GM18907 (cell line): ENCODE measurements around the gene CIB4.
"Not testable (repeated sequence)": the region's sequence is repeated elsewhere in the genome, so short reads cannot be mapped to it uniquely, and the experiment has no call there.

Experiments
- ATAC-seq: cut with Tn5 transposase; IDR thresholded peaks from one replicate; pipeline ENCODE4 v1.9.1; 2021; ENCODE audit warnings: mild to moderate bottlenecking, moderate library complexity; ENCODE audit not compliant: unreplicated experiment

CIB4 gene

DNA sequence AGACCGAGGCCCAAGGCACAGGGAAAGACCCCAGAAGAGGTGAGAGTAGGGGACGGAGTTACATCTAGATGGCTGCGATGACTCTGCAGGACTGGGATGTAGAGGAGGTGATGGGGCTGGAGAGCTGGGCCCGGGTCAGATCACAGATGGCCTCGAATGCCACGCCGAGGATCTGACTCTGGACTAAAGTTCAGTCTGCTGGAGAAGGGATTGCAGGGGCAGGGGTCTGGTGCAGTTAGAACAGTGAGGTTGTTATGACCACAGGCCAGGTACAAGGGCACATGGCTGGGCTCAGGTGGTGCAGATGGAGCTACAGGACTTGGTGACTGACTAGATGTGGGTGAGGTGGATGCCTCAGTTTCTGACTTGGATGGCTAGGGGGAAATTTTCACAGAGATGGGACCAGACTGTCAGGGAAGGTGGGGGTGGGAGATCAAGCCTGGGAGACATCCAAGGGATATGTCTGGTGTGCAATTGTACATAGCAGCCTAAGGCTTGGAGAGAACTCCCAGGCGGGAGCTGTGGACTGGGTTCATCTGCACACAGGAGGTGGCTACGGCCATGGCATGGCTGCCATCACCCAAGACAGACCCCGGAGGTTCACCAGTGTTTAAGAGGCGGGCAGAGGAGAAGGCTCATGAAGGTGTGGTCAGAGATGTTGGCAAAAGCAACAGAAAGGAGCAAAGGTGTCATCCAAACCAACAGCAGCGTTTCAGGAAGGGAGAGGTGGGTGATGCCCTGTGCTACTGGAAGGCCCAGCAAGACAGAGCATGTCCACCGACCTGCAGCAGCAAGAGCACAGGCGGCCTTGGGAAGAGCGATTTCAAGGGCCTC lies 66.9 kb downstream of the CIB4 start:
- no peak for ATAC-seq

DNA sequence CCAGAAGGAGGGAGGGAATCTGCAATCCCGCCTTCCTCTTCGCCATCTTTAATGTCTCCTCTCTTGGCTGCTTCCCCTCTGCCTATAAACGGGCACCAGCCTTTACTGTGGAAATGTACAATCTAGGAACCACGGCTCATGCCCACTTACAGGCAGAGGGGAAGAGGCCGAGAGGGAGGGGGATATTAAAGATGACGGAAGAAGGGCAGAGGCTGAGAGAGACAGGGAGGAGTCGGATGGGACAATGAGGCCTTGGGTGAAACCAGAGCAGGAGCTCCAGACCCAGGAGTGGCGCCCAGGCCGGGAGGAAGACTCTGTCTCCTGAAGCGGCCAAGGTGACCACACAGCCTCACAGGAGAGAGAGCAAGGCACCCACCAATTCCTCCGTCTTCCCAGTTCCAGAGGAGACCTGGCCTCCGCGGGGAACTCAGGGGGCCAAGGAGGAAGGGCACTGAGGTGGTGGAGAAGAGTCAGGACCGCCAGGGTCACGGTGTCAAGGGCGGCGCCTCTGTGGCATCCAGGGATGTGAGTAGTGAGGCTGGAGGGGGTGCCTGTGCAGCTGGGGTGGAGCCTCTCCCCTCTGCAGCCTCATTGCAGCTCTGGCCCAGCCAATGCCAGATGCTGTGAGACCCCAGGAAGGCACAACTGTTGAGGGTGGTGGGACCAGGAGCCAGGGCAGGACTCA lies 67.8 kb downstream of the CIB4 start:
- no peak for ATAC-seq

DNA sequence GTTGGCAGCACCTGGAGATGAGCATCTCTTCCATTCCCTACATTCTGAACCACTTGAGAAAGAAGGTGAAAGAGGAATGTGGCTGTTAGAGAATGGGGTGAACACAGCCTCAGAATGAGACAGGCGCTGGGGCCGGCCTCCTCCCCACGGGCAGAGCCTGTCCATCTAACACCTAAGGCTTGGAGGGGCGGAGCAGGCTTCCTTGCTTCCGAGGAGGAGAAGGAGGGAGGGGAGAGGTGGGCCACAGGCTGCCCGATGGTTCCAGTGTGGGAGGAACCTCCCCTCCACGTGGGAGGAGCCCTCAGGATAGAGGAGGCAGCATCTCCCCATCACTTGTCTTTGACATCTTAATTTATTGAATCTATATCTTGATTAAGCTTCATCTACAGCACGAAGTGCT lies 68.6 kb downstream of the CIB4 start:
- no peak for ATAC-seq

DNA sequence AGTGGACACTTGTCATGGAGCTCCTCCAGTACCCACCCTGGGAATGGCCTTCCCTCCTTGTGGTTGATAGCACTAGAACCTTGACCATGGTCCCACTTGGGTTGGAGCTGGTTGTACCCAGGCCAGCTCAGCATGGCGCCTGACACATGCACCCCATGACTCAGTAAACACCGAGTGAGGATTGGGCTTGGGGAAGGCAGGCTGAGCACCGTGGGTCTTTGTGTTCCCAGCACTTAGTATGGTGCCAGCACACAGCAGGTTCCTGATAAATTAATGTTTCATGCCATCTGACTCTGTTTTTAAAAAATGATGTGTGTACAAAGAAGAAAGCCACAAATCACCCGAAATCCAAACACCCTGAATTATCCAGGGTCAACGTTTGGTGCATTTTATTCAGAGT lies 69.8 kb downstream of the CIB4 start:
- no peak for ATAC-seq

DNA sequence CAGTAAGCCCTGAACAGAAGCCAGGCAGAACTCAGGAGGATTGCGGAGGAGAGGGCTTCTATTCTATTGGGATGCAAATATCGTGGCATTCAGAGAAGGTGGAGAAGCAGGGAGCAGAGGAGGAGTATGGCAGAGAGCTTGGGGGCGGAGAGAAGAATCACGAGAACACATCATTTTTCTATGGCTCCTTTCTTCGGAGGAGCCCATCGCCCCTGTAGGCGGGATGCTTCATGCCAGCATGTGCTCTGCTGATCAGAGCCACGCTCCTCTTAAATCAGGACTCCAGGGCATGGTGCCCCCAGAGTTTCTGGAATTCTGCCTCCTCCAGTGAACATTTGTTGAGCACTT lies 71.1 kb downstream of the CIB4 start:
- ATAC-seq: no peak

DNA sequence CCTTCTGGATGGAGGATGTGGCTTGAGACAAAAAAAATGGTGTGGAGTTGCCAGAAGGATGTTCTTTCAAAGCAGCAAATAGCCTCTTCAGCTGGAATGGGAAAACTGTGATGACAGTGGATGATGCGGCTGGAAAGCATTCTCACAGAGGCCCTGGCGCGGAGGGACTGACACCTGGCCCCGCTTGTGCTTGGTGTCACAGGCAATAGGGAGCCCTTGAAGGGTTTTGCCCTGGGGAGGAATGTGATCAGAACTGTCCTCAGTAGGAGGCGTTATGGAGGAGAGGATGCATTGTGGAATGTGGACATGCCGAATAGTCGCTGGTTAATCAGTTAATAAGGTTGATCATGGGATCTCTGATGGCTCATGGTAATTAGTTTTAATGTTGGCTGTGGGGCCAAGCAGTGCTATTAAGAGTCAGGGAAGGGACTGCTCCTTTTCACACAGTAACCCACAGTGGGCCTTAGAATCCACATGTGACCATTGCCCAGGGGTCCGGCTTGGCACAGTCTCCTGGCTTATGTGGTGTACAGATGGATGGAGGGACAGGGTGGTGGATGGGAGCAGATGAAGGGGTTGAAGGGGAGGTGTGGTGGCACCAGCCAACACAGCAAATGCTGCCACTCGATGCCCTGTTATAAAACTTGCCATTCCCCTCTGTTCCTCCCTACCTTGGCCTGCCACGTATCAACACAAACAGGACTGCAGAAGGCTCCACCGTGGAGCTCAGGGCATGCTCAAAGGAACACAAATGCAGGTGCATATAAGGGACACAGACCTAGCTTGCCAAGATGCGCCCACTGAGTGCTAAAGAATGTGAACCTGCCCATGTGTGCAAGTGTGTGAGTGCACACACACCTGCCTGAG lies 71.7 kb downstream of the CIB4 start:
- ATAC-seq: no peak

DNA sequence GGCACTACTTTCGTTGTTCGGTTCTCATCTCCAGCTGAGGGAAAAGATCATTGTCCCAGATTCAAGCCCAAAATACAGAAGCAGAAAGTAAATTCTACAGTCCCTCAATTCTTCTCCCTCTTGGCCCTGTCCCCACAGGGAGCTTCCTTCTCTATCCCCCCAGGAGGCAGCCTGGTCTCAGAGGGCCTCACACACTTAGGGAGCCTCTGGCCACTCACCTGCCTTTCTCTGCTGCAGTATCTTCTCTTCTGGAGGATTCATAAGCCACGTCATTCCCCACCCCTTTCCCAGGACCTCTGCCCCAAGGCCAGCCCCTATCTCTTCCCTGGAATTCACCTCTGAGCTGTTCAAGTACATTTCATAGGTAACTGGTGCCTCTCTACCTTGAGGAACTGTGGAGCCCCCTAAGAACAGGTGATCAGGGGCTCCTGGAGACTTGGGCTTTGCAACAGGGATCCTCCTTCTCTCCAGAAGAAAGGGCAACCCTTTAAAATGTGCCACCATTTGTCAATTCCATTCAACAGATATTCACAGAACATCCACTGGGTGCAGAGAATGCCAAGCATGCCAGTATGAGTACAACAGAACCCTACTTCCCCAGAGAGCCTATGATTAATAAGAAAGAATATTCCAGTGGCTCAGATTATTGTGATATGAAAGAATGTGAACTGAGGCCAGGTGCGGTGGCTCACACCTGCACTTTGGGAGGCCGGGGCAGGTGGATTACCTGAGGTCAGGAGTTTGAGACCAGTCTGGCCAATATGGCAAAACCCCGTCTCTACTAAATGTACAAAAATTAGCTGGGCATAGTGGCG lies 72.9 kb downstream of the CIB4 start:
- no peak for ATAC-seq

DNA sequence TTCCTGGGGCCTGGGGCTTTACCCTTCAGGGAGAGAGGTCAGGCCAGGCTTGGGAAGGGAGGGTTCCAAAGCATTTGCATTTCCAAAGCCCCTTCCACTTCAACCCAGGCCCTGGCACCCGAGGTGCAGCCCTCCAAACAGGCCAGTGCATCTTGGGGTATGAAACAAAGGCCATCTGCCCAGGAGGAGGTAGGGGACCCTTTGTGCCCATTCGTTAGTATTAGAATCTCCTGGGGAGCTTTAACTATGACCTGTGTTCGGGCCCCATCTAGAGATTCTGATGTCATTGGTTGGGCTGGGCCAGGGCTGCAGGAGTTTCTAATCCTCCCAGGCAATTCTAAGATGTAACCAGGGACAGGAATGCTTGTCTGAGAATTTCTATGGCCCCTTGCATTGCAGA lies 73.6 kb downstream of the CIB4 start:
- ATAC-seq: no peak

DNA sequence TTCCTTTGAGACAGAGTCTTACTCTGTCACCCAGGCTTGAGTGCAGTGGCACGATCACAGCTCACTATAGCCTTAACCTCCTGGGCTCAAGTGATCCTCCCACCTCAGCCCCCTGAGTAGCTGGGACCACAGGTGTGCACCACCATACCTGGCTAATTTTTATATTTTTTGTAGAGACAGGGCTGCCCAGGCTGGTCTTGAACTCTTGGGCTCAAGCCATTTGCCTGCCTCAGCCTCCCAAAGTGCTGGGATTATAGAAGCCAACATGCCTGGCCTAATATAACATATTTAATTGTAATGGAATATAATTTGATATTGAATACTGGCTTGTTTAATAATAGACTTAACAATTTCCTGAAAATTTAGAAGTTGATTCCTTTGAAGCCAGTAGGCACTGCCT lies 74.4 kb downstream of the CIB4 start:
- ATAC-seq: not testable (repeated sequence)

DNA sequence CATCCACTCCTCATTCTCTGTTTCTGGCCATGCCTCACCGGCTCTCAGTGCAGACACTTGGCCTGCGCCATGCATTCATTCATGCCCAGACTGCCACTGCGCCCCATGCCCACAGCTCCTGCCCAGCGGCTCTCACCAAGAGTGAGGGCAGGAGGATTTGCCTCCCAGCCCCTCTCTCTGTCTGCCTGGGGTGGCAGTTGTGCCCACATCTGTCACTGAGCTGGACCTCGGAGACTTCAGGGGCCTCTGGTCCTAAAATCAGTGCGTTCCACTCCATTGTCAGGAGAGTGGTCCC lies 75.1 kb downstream of the CIB4 start:
- ATAC-seq: no peak

DNA sequence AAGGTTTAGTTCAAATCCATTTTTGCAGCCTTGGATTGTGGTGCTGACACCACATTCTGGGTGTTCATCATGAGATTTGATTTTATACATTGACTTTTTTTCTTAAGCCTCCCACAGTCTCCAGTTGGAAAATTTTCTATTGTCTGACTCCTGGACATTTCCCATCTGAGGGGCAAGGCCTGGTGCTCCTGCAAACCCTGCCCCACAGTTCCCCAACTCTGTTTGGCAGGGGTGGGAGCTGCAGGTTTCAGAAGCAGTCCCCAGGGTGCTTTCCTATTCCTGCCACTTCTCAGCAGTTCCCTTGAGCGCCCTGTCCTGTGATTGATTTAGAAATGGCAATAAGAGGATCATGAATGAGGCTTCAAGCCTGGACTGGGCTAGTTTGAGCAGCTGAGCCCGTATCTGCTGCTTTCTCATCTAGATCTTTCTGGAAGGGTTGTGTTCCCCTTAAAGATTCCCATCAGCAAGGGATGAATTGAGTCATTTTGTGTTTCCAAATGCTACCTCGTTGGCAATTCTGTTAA lies 77.0 kb downstream of the CIB4 start:
- no peak for ATAC-seq

DNA sequence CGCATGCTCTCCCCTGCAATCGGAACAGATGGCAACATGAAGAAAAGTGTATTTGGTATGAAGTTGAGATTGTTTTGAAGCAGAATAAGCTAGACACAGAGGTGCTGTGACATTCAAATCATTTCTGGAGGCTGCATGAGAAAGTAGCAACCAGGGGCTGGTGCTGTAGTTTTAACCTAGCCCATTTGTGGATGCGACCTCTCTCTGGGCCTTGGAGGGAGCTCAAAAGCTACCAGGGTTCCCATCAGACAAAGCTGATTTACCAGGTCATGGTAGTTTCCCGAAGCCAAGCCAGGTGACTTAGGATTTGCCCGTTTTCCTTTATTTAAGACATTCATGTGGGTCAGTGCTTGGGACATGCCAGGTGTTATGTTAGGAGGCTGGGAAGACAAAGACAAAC lies 77.5 kb downstream of the CIB4 start:
- no peak for ATAC-seq

DNA sequence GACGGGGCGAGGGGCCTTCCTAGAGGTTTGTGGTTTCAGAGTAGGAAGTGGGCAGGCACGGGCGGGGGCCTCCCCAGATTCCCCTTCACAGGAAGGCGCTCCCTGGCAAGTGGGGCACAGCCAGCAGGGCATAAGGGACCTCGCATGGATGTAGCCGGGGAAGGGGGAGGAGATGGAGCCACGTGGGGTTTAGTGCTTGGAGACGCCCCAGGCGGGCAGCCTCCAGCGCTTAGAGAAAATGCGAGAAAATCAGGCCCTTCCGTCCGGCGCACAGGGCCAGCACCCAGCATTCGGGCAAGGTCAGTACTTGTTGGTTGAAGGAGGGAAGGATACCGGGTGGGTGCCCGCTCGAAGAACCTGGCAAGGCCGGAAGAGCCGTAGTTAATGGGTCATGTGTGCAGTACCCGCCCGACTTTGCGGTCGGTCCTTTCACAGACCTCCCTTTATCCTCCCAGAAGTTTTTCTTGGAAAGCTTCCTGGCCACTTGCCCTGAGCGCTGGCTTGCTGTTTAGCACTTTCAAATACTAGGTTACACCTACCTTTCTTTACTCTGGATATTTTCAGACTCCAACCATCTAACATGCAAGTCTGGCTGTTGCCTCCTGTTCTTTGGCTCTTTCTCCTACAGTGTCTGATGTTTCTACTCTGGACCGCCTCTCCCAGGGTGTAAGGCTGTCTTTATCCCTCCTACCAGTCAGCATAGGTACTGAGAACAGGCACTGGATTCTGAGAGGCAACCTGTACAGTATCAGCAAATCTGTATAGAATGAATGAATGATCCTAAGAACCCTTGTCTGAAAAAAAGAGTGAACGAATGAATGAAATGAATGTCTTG lies 78.1 kb downstream of the CIB4 start:
- ATAC-seq: no peak

DNA sequence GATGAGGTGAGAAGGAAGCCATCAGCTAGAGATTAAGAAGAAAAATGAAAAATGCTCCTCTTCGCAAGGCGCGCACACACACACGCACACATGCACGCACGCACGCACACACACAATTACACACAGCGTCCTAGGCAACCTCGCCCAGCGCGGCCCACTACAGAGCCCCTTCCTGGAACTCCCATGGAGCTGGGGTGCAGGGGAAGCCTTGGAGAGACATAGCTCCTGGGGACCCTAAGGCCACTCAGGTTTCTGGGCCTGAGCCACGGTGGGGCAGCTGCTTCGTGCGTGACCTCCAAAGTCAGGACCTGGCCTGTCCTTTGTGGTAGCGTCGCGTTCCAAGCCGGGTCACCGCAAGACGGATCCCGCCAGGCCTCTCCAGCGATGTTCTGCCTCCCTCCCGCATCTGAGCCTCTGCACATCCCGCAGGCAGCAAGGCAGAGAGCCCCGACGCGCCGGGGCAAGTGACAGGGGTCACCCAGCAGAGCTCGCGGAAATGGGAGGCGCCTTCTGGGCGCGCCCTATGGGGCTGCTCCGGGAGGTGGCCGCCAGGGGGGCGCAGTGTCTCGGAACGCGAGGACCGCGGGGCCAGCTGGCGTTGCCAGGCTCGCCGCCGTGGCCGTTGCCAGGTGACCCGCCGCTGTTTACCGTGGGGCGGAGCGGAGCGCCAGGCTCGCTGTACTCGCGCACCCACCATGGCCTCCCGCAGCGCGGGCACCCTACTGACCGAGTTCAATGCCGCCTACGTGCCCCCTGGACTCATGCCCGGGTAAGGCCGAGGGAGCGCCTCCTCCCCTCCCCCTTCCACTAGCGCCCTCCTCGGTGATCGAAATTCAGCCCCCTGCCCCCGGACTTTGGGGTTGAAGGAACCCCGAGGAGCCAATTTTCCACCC lies 79.0 kb downstream of the CIB4 start:
- ATAC-seq: no peak

DNA sequence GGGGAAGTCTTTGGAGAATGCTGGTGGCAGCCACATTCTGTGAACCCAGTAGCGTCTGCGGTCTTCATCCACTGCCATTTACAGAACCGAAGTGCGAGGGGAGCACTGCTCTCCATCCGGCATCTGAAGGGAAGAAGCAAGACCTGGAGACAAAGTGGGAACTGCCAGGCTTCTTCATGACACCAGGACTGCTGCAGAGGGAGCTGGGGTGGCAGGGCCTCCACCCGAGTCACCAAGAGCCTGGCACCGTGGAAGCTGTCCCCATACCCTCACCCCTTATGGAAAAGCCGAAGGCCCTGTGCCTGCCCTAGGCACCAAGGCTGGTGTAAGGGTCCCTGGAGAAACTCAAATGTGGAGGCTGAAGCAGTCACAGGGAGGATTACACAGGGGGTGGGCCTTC lies 79.8 kb downstream of the CIB4 start:
- ATAC-seq: no peak

DNA sequence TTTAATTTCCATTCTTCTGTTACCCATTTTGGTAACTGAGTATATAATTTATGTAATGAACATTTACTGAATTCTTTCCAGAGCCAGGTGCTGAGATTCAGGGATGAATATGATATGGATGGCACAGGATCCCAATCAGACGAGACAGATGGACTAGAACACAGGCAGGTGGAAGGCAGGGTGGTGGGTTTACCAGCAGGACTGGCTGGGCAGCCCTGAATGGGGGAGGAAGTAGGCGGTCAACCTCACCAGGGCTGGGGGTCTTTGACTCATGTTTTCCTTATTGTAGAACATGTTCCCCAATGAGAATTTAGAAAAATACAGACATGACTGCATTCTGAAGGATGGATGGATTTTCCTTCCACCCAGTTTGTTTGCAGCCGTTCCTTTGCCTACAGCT lies 80.3 kb downstream of the CIB4 start:
- ATAC-seq: no peak

DNA sequence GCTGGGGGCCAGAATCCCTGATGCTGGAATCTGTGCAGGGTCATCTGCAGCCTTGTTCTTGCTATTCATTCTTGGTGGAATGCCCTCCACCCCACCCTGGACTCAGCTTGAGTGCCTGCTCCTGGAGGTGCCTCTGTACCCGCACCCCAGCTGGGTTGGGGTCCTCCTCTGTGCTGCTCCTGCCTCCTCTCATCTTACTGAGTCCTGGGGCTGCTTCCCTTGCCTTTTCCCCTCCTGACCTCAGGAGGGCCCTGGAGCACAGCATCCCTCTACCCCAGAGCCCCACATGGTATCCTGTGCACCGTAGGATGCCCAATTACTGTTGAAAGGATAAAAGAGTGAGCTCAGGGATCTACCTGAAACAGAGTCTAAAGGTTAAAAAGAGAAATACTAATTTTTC lies 81.6 kb downstream of the CIB4 start:
- no peak for ATAC-seq

DNA sequence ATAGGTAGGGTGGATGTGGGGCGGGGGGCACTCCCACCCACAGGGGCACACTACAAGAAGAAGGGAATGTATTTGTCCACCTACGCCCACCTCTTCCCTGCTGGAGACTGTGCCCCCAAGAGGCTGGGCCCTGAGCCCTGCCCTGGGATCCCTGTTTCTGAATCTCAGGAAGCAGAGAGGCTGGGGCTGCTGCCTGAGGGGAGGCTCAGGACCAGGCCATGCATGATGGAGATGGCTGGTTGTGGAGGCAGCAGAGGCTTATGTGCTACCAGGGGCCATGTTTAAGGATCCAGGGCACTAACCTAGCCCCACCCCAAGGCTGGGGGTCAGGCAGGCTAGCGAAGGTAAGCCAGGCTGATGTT lies 82.1 kb downstream of the CIB4 start:
- no peak for ATAC-seq
